Measurements from ENCODE around the gene MAGT1. TPM values are rescaled to one million over a fixed set of nuclear protein-coding genes. Genes with fewer than 3 reads are reported as not detected.
"Not testable (repeated sequence)": the region's sequence is repeated elsewhere in the genome, so short reads cannot be mapped to it uniquely, and the experiment has no call there.

Gene MAGT1
- 39.4 TPM for total RNA-seq

DNA sequence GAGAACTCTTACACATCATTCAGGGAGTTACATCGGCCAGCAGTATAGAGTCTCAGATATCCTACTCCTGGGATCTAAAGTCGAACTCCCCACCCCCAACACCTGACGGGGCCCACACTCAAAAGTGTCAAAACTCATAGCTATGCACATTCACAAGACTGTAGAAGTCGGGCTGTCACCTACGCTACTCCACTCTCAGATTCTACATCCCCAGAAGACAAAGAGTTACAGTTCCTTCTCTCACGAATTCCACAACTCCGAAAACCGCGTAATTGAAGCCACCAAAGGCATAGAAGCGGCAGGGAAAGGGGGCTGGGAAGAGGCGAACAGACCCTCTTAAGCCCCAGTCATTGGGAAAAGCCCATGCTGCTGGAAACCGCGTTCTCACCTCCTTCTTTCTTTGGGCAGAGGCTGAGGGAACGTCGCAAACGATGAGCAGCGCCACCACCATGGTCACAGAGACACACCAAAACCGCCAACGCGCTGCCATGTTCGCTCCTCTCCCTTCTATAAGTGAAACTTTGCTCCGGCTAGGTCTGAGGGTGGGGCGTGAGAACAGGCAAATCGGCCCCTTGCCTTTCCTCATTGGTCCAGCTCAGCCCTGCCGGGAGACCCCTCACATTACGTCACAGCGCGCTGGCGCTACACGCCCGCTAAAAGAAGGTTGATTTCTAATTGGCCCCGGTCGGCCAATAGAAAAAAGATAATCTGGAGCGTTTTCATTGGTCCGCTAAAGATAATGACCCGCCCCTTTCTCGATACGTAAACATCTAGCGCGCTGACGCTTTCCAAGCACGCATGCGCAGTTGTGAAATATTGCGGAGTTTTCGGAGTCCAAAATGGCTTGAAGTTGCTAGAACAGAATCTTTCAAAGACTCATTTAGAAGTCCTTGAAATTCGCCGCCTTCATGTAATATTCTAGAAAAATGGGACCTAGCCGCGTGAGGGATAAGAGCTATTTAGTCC lies at the start of gene MAGT1:
TSS of gene MAGT1 (minus strand) at position 515 of the 966 bp plus-strand sequence. CDS start at position 490, 25 bp downstream.
- ATAC-seq: peak; percentile 97

DNA sequence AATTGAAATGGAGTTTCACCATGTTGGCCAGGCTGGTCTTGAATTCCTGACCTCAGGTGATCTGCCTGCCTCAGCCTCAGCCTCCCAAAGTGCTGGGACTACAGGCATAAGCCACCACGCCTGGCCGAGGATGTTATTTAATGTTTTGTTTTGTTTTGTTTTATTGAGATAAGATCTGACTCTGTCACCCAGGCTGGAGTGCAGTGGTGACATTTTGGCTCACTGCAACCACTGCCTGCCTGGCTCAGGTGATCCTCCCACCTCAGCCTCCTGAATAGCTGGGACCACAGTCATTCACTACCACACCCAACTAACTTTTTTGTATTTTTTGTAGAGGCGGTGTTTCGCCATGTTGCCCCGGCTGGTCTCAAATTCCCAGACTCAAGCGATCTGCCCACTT lies 49.8 kb upstream of the MAGT1 start:
- not testable (repeated sequence) for ATAC-seq

- ATAC-seq: no peak
Measured at GRCh38 chrX:77938083-77938680, 42.9 kb upstream of the MAGT1 start.

DNA sequence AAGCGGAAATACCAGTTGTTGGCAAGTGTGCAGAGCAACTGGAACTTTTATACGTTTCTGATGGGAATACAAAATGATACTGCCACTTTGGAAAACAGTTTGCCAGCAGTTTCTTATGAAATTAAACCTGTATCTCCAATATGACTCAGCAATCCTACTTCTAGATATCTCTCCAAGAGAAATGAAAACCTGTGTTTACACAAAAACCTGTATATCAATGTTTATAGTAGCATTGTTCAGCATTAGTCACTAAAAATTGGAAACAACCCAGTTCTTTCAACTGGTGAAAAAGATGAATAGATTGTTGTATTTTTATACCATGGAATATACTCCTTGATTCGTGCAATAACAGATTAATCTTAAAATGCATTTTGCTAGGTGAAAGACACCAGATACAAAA lies 42.1 kb upstream of the MAGT1 start:
- peak; percentile 81 for ATAC-seq

DNA sequence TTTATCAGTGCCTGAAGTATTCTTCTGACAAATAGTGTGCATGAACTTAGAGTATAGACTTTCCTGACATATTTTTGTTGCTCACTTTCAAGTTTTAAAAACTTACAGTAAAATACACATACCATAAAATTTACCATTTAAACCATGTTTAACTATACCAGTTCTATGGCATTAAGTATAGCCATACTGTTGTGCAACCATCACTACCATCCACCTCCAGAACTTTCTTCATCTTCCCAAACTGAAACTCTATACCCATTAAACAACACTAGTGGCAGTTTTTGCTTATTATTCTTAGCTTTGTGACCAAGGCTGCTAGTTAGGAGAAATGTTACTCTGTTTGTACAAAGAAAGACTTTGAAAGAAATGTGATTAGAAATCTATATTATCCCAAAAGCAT lies 41.1 kb upstream of the MAGT1 start:
- ATAC-seq: no peak

GRCh38 chrX:77935886-77936285 lies 40.7 kb upstream of the MAGT1 start:
- no peak for ATAC-seq

DNA sequence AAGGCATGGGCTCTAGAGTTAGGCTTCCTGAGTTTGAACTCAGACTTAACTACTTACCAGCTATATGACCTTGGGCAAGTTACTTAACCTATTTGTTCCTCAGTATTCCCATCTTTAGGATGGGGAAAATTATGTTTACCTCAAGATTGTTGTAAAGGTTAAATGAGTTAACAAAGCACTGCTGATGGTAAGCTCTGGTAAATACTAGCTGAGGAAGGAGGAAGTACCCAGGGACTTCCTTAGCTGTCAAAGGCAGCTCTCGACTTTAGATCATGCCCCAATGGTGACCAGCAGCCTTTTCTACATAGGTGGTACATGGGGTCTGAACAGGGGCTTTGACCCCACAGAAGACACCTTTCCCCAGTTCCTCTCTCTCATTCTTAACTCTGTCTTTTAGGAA lies 35.3 kb upstream of the MAGT1 start:
- ATAC-seq: no peak

GRCh38 chrX:77925764-77926163 lies 30.5 kb upstream of the MAGT1 start:
- ATAC-seq: no peak

GRCh38 chrX:77924320-77924859 lies 29.2 kb upstream of the MAGT1 start:
- no peak for ATAC-seq

DNA sequence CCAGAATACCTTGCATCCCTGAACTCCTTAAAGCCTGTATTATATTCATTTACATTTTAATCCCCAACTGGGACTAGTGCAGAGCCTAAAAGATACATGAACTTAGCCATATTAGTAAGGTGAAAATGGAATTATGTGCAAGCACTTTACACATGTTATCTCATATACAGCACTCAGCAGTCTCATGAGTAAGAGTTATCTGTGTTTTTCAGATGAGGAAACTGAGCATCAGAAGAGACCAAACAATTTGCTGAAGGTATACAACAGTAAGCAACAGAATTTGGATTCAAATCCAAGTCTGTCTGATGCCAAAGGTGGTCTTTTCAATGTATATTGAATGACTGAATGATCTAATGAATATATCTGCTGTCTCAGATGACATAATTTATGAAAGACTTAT lies 27.6 kb upstream of the MAGT1 start:
- no peak for ATAC-seq

DNA sequence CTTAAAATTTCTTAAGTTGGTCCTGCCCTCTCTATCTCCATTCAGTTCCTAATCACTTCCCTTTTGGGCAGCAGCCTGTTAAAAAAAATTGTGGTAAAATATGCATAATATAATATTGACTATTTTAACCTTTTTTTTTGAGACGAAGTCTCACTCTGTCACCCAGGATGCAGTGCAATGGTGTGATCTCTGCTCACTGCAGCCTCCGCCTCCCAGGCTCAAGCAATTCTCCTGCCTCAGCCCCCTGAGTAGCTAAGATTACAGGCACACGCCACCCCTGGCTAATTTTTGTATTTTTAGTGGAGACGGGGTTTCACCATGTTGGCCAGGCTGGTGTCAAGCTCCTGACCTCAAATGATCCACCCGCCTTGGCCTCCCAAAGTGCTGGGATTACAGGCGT lies 24.1 kb upstream of the MAGT1 start:
- not testable (repeated sequence) for ATAC-seq

- peak; percentile 91 for ATAC-seq
Measured at GRCh38 chrX:77918568-77918967, 23.3 kb upstream of the MAGT1 start.

- no peak for ATAC-seq
Measured at GRCh38 chrX:77917294-77917933, 22.2 kb upstream of the MAGT1 start.

DNA sequence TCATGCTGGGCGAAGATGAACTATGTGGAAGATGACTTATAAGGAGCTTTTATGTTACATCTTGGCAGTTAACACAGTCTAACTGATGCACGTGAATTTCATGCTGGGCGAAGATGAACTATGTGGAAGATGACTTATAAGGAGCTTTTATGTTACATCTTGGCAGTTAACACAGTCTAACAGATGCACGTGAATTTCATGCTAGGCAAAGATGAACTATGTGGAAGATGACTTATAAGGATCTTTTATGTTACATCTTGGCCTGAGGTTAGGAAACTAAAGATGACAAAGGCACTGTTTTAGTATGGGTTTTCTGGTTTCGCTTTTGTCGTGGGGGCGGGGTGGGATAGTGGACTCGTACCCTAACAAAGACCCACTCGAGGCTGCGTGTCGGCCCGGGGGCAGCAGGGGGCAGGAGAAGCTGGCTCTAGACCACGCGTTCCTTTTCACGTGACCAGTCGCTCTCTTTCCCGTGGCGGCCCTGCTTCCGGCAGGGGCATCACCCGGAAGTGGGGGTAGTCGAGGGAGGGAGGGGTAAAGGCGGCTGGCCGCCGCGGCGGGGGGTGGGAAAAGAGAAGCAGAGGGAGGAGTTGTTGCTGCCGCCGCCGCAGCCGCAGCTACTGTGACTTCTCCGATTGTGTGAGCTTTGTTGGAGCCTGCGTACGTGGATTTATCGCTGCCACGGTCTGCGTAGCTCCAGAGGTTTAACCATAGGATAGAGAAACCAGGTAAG lies 15.0 kb upstream of the MAGT1 start, which contains the start of gene ATP7A:
TSS of gene ATP7A (plus strand) at position 586 of the 733 bp plus-strand sequence. CDS start 60,949 bp downstream, outside the sequence.
- ATAC-seq: peak; percentile 96

GRCh38 chrX:77901506-77901905 lies 6.3 kb upstream of the MAGT1 start:
- ATAC-seq: no peak

DNA sequence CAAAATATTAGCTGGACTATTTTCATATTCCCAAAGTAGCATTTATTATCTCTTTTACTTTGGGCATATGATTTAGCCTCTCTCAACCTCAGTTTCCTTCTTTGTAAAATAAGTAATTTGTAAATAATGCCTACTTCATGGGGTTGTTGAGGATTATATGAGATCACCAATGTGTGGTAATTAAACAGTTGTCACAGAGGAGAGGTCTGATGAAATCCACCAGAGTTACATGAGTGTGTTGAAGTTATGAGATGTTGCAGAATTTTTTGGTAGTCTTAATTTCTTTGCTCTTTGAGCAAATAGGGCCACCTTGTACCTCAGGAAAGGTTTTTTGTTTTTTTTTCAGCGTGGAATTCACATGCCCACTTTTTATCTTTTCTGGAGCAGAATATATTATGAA lies 5.5 kb upstream of the MAGT1 start:
- ATAC-seq: peak; percentile 44

DNA sequence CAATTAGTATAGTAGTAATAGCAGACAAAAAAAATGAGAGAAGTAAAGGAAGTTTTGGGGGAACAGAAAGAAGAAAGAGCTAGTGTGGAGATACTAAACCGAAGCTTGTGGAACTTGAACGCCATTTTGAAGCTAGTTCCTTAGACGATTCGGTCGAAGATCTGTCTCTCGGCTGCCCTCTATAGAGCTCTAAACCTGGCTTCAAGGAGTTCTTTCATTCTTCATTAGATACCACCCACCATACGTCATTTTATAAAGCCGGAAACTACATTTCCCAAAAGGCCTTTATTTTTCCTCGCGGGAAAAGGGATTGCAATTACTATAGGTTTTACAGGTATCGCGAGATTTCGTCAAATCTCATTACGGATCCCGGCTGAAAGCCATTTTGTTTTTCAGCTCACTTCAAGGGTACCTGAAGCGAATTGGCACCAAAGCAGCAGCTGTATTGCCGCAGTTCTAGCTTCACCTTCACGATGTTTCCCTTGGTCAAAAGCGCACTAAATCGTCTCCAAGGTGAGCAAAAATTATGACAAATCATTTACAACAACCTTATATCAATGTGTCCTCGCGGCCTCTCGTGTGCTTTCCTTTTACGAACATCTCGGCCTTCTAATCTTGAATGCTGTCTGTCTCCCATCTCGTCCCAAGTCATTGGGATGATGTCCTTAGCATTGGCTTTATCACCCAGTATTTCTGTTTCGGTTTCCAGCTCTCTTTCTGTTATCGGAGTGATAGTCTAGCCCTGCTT lies 4.0 kb upstream of the MAGT1 start, which contains the start of gene COX7B:
TSS of gene COX7B (plus strand) at position 388 of the 748 bp plus-strand sequence. CDS start at position 474, 86 bp downstream.
- peak; percentile 84 for ATAC-seq

DNA sequence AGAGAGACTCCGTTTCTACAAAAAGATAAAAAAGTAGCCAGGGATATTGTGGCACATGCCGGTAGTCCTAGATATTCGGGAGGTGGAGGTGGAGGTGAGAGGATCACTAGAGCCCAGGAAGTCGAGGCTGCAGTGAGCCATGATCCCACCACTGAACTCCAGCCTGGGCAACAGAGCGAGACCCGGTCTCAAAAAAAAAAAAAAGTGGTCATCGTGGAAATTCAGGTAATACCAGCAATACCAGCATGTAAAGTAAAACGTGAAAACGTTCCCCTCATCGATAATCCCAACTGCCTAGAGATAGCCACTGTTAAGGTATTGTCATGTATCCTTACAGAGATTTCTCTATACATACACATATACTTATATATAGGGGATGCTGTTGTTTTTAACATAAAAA lies 1.5 kb downstream of the MAGT1 start:
- no peak for ATAC-seq

DNA sequence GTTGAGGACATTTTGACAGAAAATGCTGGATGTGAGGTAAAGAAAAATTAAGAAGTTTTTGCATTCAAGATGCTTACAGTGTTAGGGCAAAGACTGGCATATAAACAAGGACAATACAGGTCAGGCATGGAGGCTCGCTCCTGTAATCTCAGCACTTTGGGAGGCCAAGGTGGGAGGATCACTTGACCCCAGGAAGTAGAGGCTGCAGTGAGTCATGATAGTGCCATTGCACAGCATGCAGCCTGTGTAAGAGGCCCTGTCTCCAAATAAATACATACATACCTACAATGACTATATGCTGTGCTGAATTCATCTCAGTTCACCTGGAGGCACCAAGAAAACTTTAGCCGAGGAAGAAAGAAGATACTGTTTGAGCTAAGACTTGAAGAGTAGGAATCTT lies 2.3 kb downstream of the MAGT1 start:
- ATAC-seq: no peak

DNA sequence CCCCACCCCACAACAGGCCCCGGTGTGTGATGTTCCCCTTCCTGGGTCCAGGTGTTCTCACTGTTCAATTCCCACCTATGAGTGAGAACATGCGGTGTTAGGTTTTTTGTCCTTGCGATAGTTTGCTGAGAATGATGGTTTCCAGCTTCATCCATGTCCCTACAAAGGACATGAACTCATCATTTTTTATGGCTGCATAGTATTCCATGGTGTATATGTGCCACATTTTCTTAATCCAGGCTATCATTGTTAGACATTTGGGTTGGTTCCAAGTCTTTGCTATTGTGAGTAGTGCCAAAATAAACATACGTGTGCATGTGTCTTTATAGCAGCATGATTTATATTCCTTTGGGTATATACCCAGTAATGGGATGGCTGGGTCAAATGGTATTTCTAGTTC lies 13.8 kb downstream of the MAGT1 start:
- not testable (repeated sequence) for ATAC-seq

DNA sequence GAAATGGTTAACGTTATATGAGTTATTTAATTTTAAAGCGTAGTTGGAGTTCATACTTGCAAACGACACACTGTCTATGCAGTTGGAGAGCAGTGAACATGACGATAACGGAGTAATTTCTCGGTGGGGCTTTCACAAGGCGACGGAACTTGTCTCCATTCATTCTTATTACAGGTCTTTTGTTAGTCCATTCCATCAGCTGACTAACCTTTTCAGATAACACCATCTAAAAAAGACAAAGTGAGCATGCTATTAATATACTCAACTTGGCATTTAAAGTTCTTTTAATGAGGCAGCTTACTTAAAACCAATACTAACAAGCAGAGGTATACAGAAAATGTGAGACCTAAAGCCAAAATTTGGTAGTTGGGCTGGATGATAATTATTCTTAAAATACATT lies 19.9 kb downstream of the MAGT1 start:
- no peak for ATAC-seq
